Fibroblast of the aortic adventitia (primary cell): ENCODE measurements around the gene NRG3. TPM values are rescaled to one million over a fixed set of nuclear protein-coding genes. Genes with fewer than 3 reads are reported as not detected.

Experiments used
- DNase-seq: peaks from one replicate; pipeline ENCODE4 v3.0.0-alpha.2; 2010; ENCODE audit warnings: low read depth
- H3K4me3 ChIP-seq: 2 replicates; pipeline ENCODE4 v1.5.1; 2011; ENCODE audit warnings: low read depth, mild to moderate bottlenecking, control low read depth, low read length, moderate library complexity
- CTCF ChIP-seq: IDR thresholded peaks from 2 replicates; pipeline ENCODE4 v1.5.1; 2011; ENCODE audit warnings: mild to moderate bottlenecking, low read length, control low read depth, inconsistent platforms; ENCODE audit not compliant: insufficient read depth
- total RNA-seq: library from RNA; depleted of rRNA; stranded (reverse); fragments of >200 nt; gene quantifications from 2 replicates; pipeline ENCODE4 v1.2.3, GENCODE V29; 2012; ENCODE audit warnings: low replicate concordance

NRG3 gene
- total RNA-seq, 1 donor, result not detected

- H3K4me3 ChIP-seq, result no peak overlapping the region
- no peak for DNase-seq
- TF ChIP-seq CTCF, result no peak
Observed at GRCh38 chr10:82685087-82685486, 810.1 kb downstream of the NRG3 start.

- H3K4me3 ChIP-seq, result no peak overlapping the region
- TF ChIP-seq CTCF, result no peak
- no peak for DNase-seq
Observed at GRCh38 chr10:82691211-82691610, 816.2 kb downstream of the NRG3 start.

- TF ChIP-seq CTCF, result no peak
- DNase-seq, result no peak
- H3K4me3 ChIP-seq, result no peak overlapping the region
Observed at GRCh38 chr10:82692458-82692857, 817.5 kb downstream of the NRG3 start.

GRCh38 chr10:82721831-82722230, 846.8 kb downstream of the NRG3 start:
- DNase-seq, result no peak
- no peak for TF ChIP-seq CTCF
- H3K4me3 ChIP-seq, result no peak overlapping the region

GRCh38 chr10:82722273-82722672, 847.3 kb downstream of the NRG3 start:
- no peak overlapping the region for H3K4me3 ChIP-seq
- TF ChIP-seq CTCF, result no peak
- no peak for DNase-seq

- no peak for DNase-seq
- H3K4me3 ChIP-seq, result no peak overlapping the region
- no peak for TF ChIP-seq CTCF
Observed at GRCh38 chr10:82736305-82736704, 861.3 kb downstream of the NRG3 start.

- no peak for DNase-seq
- no peak for TF ChIP-seq CTCF
- H3K4me3 ChIP-seq, result no peak overlapping the region
Observed at GRCh38 chr10:82737549-82737948, 862.6 kb downstream of the NRG3 start.
